Measurements from ENCODE around the gene LGI1.
"Not testable (repeated sequence)": the region's sequence is repeated elsewhere in the genome, so short reads cannot be mapped to it uniquely, and the experiment has no call there.

Gene LGI1

DNA sequence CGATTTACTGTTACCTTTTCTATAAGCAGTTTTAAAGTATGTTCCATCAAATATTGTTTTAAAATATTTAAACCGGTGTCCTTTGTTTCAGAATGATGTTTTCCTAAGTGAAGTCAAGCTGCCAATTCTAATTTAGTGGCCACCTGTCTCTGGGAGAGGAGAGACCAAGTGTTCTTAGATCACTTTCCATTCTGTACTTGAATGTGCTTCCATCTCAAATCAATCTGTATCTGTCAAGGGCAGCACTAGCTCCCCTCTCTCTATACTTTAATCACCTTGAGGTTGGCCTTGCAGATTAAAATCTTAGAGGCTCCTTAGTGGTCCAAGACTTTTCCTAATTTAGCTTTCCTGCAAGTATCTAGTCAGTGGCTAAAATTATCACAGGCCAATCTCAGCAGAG, 49.6 kb downstream of the LGI1 start:
- no peak for DNase-seq

- no peak for DNase-seq
These were observed 55.1 kb downstream of the LGI1 start for GRCh38 chr10:93812659-93813338.

DNA sequence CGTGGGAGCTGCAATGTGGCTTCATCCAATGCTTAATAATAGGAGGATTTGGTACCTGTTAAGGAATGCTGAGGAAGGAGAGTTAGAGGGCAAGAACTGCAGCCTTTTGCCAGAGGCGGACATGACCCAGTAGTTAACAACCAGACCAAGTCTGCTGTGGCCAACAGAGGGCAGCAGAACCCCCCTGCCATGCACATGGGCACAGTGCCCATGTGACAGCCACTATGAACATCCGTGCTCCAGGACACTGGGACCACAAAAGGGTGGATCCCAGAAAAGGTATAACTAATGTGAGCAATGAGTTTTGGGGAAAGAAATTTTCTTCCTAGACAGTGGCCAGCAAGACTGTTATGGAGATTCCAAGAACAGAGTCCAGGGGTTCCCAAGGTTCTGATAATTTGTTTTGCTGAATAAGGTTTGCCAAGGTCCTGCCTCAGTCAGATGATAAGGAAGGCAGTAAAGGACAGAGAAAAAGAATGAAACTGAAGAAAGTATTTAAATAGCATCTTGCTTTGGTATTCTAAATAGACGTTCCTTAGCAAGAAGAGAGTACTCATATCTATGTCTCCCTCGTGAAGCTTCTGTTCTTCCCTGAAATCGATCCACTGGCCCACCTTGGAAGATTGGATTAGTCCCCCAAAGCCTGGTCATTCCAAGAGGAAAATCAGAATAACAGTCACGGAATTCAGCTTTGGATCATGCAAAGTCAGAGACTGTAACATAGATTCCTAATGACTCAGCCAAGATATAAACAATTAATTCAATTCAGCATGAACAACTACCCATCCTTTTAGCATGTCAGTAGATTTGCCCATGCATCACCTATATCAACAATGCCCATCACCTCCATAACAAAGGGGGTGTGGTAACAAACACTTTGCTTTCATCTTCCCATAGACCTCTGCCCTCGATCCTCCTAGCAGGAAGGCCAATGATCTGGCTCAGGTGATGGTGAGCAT, 56.0 kb downstream of the LGI1 start:
- peak; percentile 20 for DNase-seq

DNA sequence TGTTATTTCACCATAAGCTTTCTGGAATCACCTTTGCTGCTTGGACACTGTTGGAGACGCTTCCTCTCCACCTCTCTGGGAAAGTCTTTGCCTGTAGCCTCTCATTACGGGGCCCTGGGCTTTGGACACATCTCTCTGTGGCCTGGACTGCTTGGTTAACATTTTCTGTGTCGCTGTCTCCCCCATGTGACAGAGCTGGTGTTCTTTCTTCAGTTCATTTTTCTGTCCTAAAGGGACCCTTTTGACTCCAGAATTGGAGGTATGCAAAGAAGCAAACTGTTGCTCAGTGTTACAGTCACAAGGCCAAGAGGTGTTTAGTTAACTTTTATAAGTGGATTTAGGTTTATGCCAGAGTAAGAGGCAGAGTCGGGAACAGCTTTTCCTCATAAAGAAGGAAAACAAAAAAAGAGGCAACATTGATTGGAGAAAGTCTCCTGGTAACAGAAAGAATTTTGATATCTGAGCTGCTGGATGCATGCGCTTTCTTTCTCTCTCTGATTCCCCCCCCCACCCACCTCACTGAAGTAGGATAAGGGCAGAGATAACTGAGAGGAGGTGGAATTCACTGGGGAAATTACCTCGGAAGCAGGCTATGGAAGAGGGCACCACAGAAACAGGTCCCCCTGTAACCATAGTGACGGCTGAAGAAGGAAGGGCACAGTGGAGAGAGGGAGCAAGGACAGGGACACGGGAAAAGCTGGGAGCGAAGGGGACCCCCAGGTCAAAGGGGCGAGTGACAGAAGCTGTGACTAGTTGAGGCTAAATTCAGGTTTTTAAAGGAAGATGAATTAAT, 57.8 kb downstream of the LGI1 start:
- no peak for DNase-seq

- DNase-seq = peak; percentile 18
These were observed 58.5 kb downstream of the LGI1 start for GRCh38 chr10:93816123-93816747.

DNA sequence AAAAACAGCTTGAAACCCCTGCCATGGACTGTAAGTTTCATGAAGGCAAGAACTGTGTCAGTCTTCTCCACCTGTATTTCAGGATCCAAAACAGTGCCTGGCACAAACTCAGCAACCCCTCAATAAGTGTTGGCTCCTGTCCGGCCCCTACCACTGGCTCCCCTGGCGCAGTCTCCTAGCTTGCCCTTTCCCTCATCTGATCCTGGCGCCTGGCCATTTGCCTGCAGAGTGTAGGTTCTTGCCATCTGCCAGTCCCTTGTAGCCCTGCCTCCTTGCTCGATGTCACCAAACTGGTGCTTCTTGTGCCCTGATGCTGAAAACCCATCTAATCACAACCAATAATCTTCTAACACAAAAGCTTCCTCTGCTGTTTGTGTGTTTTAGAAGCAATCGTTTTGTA, 60.4 kb downstream of the LGI1 start:
- DNase-seq = no peak

DNA sequence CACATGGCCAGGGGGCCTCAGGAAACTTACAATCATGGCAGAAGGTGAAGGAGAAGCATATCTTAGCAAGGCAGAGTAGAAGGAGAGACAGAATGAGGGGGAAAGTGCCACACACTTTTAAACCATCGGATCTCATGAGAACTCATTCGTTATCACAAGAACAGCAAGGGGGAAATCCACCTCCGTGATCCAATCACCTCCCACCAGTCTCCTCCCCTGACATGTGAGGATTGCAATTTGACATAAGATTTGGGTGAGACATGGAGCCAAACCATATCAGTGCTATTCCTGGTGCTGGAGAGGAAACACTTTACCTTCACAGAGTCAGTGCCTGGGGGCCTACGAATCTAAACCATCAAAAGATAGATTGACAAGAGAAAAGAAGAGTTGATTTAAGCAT, 61.8 kb downstream of the LGI1 start:
- no peak for DNase-seq

DNA sequence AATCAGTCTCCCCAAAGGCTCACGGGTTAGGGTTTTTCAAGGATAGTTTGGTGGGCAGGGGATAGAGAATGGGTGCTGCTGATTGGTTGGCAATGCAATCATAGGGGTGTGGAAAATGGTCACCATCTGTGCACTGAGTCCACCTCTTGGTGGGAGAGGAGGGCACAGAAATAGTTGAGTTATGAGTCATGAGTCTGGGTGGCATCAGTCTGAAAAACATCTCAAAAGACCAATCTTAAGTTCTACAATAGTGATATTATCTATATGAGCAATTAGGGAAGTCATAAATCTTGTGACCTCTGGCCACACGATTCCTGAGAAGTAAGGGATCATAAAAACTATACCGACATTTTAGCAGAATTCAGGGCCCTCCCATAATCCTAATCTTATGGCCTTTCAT, 62.7 kb downstream of the LGI1 start:
- DNase-seq = no peak

GRCh38 chr10:93821051-93821772, 63.5 kb downstream of the LGI1 start:
- DNase-seq = no peak

- no peak for DNase-seq
These were observed 68.6 kb downstream of the LGI1 start for GRCh38 chr10:93826355-93826754.

- DNase-seq = no peak
These were observed 69.5 kb downstream of the LGI1 start for GRCh38 chr10:93827056-93827804.

DNA sequence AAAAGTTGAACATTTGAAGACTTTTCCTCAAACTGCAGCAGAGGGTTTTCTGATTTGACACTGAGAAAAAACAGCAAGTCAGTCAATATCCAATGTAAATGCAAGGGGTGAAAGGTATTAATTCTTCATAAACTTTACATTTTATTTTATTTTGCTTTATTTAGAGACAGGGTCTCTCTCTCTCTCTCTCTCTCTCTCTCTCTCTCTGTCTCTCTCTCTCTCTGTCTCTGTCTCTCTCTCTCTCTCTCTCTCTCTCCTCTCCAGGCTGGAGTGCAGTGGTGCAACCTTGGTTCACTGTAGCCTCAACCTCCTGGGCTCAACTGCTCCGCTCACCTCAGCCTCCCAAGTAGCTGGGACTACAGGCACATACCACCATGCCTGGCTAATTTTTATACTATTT, 73.3 kb downstream of the LGI1 start:
- DNase-seq = not testable (repeated sequence)

DNA sequence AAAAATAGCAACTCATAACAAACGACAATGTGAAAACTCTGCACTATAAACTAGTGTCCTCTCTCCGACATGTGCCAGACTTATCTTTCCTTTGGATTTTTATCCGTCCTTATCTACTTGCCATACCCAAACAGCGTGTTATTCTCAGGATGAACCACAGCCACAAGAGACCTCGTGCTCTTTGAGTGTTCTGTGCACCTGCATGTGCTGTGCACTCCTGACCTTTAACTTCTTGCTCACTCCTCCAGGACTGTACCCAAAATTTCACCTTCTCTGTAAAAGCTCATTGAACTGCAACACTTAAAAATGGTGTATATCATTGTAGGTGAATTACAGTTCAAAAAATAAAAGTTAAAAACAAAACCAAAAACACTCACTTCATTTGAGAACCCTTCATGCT, 78.0 kb downstream of the LGI1 start:
- DNase-seq = no peak

DNA sequence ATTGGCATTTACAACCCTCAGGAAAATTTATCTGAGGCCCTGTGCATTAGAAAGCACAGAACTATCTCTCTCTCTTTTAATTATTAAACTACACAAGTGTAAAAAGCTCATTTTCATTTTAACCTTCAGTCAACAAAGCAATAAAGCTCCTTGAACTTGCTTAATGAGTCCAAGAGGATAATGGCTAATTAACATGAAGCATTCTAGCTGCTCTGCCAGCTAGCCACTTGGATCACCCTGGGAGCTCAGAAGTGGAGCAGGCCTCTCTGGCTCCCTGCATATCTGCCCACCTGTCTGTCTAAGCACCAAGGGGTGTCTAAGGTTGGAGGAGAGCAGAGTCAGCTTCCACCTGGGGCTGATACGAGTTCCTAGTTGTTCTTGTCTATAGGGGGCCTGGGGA, 80.1 kb downstream of the LGI1 start:
- no peak for DNase-seq

DNA sequence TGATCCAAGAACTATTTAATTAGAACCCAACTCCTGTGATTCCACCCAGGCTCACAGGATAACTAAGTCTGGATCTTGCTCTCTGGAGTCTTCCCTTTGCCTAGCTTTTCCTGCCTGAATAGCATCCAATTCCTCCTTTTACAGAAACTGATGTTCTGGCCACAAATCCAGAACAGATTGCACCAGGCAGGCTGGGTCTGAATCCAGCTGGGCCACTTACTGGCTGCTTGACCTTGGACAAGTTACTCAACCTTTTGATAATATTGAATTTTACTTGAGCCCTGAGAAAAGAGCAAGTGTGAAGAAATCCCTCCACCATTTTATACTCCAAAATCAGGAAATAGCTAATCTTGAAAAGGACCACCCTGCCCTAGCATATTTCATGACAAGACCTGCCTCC, 80.5 kb downstream of the LGI1 start:
- no peak for DNase-seq

GRCh38 chr10:93841961-93842360, 84.2 kb downstream of the LGI1 start:
- no peak for DNase-seq

- no peak for DNase-seq
These were observed 87.4 kb downstream of the LGI1 start for GRCh38 chr10:93844979-93845626.

Data from CD4-positive, alpha-beta T cell treated with Interleukin-12 subunit alpha and Interleukin-12 subunit beta, for 1 hour (primary cell).